Measurements from ENCODE around the gene CALHM5. TPM values are rescaled to one million over a fixed set of nuclear protein-coding genes. Genes with fewer than 3 reads are reported as not detected.

CALHM5 gene
- total RNA-seq, 1 donor from 2014 or later, result 0.05 TPM

DNA sequence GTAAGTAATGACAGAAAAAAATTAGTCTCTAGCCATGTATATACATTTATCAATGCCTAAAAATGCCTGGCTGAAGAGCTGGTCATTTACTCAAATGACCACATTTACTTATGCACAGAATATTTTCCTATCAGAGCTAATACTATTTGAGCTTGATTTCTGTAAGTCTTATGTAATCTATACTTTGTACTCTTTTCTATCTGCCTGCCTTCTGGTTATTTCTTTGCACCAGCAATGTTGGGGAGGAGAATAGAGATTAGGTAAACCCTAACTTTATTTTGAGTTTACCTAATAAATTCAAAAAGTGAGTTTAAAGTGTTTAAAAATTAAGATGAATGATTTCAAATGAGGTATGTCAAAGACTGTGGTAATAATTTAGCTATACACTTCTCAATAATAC is 3.7 kb downstream of the CALHM5 start:
- Mint-ChIP-seq H3K4me3 (ENCODE audit: low read depth) (no peak overlapping the region), H3K27me3 (peaks cover 7% of the 10 kb centered on the region), H3K27ac (no peak overlapping the region), H3K36me3 (ENCODE audit: insufficient read depth) (no peaks in the 10 kb centered on the region), H3K9me3 (ENCODE audit: low read depth) (no peaks in the 10 kb centered on the region), H3K4me1 (ENCODE audit: low read depth) (peaks cover 2% of the 10 kb centered on the region)
- TF ChIP-seq CTCF (IDR thresholded peaks at IDR 0.05; ENCODE audit: unreplicated experiment), result no peak
- DNase-seq (ENCODE audit: low spot score, unreplicated experiment), result no peak

- Mint-ChIP-seq H3K27me3 (peaks cover 7% of the 10 kb centered on the region), H3K4me1 (ENCODE audit: low read depth) (no peaks in the 10 kb centered on the region), H3K4me3 (ENCODE audit: low read depth) (no peak overlapping the region), H3K36me3 (ENCODE audit: insufficient read depth) (no peaks in the 10 kb centered on the region), H3K27ac (no peak overlapping the region), H3K9me3 (ENCODE audit: low read depth) (no peaks in the 10 kb centered on the region)
- DNase-seq (ENCODE audit: low spot score, unreplicated experiment), result no peak
- TF ChIP-seq CTCF (IDR thresholded peaks at IDR 0.05; ENCODE audit: unreplicated experiment), result no peak
Measured at GRCh38 chr6:116518621-116519368, 7.4 kb downstream of the CALHM5 start.

DNA sequence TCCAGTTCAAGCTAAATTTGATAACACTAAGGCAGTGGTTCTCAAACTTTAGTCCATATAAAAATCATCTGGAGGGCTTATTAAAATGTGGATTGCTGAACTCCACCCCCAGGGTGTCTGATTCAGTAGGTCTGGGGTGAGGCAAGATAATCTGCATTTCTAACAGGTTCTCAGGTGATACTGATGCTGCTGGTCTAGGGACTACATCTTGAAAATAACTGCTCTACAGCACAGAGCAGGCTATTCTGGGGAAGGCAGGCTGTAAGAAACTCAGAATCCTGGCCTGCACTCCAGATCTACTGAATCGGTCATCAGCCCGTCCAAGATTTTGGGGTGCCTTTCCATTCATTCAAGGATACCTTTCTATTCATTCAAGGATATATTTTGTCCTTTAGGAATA is 11.5 kb downstream of the CALHM5 start:
- H3K4me3 Mint-ChIP-seq (ENCODE audit: low read depth), result no peak overlapping the region
- TF ChIP-seq CTCF (IDR thresholded peaks at IDR 0.05; ENCODE audit: unreplicated experiment), result no peak
- no peak overlapping the region for H3K27ac Mint-ChIP-seq
- DNase-seq (ENCODE audit: low spot score, unreplicated experiment), result no peak
- H3K9me3 Mint-ChIP-seq (ENCODE audit: low read depth), result no peaks in the 10 kb centered on the region
- H3K4me1 Mint-ChIP-seq (ENCODE audit: low read depth), result peaks cover 1% of the 10 kb centered on the region
- H3K36me3 Mint-ChIP-seq (ENCODE audit: insufficient read depth), result no peaks in the 10 kb centered on the region
- H3K27me3 Mint-ChIP-seq, result peaks cover 4% of the 10 kb centered on the region

DNA sequence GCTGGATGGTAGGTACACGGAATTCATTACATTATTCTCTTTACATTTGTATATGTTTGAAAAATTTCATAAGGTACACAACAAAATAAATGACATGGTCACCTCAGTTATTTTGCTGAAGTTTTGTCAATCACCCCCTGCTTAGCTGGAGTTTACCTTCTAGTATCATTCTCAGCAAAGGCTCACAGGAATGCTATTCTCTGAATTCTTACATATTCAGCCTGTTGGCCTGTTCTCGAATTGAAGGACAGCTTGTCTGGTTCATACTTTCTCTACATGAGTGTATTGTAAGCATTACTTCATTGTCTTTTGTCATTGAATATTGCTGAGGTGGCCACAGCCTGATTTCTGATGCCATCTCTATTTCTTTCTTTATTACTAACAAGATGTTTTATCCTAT is 12.8 kb downstream of the CALHM5 start:
- no peak for TF ChIP-seq CTCF (IDR thresholded peaks at IDR 0.05; ENCODE audit: unreplicated experiment)
- no peak for DNase-seq (ENCODE audit: low spot score, unreplicated experiment)
- H3K36me3 Mint-ChIP-seq (ENCODE audit: insufficient read depth), result no peaks in the 10 kb centered on the region
- H3K4me3 Mint-ChIP-seq (ENCODE audit: low read depth), result no peak overlapping the region
- H3K27me3 Mint-ChIP-seq, result no peaks in the 10 kb centered on the region
- H3K9me3 Mint-ChIP-seq (ENCODE audit: low read depth), result no peaks in the 10 kb centered on the region
- no peak overlapping the region for H3K27ac Mint-ChIP-seq
- peaks cover 9% of the 10 kb centered on the region for H3K4me1 Mint-ChIP-seq (ENCODE audit: low read depth)

GRCh38 chr6:116528133-116528532 is 16.7 kb downstream of the CALHM5 start:
- DNase-seq (ENCODE audit: low spot score, unreplicated experiment), result no peak
- H3K27ac Mint-ChIP-seq, result no peak overlapping the region
- peaks cover 3% of the 10 kb centered on the region for H3K27me3 Mint-ChIP-seq
- no peaks in the 10 kb centered on the region for H3K9me3 Mint-ChIP-seq (ENCODE audit: low read depth)
- peaks cover 27% of the 10 kb centered on the region for H3K4me1 Mint-ChIP-seq (ENCODE audit: low read depth)
- no peak for TF ChIP-seq CTCF (IDR thresholded peaks at IDR 0.05; ENCODE audit: unreplicated experiment)
- H3K36me3 Mint-ChIP-seq (ENCODE audit: insufficient read depth), result no peaks in the 10 kb centered on the region
- H3K4me3 Mint-ChIP-seq (ENCODE audit: low read depth), result no peak overlapping the region
